Measurements from ENCODE around the gene VDR.
A peak's percentile ranks its signal among the peaks of the same experiment; 100 is the strongest.
"Not testable (repeated sequence)": the region's sequence is repeated elsewhere in the genome, so short reads cannot be mapped to it uniquely, and the experiment has no call there.

The VDR gene

DNA sequence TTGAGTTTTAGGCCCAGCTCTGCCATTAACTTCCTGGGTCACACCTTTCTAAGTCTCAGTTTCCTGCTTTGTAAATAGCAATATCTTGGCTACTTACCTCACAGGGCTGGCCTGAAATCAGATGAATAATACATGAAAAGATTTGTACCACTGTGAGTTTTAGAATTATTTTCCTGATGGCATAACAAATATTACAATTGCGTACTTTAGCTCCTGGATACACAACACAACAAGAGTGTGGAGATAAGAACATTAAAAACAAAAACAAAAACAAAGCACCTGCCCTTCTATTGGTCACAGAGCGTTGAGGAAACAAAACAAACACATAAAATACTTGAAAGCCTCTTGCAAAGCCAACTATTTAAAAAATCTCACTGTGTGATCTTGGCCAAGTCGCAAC is 80.2 kb downstream of the VDR start:
- DNase-seq, result no peak

DNA sequence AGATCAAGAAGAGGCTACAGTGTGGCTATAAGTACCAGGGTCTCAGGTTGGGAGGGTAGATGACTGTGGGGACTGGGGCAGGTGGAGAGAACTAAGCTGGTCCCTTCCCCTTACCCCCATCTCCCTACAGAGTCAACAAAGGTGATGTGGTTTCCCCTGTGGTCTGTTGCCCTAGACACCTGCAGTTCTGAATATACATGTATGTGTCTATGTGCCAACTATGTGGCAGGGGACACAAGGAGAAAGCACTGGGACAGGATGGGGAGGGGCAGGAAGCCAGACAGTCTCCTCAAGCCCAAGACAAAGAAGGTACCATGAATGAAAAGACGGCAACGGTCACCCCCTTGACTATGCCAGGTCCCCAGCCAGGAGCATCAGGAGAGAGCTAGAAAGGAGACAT is 80.6 kb downstream of the VDR start:
- DNase-seq, result no peak

DNA sequence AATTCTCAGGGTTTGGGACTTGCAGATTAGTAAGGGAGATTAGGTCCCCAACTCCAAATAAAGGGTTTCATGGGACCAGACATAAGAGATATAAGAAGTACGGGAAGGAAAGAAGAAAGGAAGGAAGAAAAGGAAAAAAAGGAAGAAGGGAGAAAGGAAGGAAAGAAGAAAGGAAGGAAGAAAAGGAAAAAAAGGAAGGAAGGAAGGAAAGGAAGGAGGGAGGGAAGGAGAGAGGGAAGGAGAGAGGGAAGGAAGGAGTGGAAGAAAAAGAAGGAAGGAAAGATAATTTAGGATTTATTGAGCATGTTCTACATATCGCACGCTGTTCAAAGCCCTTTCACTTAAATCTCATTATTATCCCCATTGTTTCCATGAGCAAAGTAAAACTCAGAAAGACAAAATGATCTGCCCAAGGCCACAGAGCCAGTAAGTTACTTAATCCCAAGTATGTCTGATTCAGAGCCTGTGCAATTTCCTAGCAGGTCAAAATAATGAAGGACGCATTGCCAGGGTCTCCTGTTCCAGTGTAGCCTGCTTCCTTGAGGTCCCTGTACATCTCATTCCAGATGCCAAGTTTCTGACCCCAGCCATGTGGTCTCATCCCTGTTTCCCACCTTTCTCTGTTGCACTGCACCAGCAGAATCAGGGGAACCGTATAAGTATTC is 81.2 kb downstream of the VDR start:
- DNase-seq, result no peak

DNA sequence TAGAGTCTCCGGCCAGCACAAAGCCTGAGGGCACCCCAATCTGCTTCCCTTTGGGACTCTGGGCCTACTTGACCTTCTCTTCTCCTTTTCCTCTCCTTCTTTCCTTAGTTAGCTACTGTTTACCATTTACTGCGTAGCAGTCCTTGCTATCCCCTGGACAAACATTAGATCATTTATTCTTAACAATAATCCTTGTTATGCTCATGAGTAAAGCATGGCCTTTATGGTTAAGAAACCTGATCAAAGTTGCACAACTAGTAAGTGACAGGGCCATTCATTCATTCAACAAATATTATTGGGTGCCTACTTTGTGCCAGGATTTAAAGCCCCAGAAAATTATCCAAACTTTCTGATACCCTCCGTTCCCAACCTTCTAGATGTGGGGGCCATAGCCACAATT is 81.9 kb downstream of the VDR start:
- DNase-seq, result no peak

DNA sequence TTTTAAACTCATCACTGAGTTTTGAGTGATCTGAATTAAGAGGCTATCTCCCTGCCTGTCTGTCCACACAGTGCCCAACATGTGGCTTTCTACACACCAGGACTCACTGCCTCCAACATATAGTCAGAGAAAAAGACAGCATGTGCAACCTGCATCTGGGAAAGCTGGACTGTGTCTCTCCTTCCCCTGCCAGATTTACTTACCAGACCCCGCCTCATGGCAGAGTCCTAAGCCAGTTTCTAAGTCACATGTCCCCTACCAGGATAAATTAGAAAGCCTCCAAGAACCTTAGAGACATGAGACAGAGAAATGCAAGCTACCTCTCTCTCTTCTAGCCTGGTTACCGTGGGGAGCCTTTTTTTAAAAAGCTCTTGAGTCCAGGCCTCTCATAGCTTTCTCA is 82.4 kb downstream of the VDR start:
- no peak for DNase-seq

DNA sequence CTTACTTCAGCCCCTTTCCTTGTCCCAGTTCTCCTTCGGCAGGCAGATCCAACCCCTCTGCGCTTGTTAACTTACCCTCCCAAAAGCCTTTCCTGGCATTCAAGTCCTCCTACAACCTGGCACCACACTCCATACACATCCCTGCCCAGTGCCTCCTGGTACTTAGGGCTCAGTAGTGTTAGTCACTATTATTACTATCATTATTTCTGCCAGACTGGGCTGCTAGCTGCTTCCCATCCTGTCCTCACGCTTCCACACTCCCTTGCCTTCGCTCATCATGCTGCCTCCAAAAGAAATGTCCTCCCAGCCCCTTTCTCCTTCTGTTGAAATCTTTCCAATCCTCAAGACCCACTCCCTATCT is 83.5 kb downstream of the VDR start:
- DNase-seq, result no peak

DNA sequence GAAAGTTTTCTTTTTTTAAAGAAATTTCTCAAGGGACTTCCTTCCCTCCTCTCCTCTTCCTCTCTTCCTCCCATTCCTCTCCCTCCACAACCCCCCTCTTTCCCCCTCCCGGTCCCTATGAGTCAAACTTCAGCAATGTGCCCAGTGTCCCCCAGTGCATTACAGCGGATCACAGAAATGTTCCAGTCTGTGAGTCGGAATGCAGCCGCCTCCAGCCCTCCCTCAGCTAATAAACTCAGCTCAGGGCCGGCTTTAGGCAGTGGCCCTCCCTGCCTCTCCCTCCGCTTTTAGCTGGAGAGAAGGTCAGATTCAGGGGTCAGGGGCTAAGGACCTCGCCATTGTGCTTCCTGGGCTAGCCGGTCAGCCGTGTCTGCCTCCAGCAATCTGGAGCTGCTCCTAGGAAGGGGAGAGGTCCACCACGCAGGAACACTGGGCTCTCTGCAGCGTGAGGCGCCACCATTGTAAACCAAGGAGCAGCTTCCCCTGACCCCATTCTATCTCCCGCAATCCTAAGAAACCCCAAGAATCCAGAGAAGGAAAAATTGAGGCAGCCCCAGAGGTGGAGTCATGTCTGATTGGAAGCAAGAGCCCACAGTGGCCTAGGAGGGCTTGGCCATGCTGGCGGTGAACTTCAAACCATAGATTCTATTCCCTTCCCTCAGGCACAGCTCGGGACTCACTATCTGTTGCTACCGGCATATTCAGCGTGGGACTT is 84.0 kb downstream of the VDR start:
- peak; percentile 96 for DNase-seq

DNA sequence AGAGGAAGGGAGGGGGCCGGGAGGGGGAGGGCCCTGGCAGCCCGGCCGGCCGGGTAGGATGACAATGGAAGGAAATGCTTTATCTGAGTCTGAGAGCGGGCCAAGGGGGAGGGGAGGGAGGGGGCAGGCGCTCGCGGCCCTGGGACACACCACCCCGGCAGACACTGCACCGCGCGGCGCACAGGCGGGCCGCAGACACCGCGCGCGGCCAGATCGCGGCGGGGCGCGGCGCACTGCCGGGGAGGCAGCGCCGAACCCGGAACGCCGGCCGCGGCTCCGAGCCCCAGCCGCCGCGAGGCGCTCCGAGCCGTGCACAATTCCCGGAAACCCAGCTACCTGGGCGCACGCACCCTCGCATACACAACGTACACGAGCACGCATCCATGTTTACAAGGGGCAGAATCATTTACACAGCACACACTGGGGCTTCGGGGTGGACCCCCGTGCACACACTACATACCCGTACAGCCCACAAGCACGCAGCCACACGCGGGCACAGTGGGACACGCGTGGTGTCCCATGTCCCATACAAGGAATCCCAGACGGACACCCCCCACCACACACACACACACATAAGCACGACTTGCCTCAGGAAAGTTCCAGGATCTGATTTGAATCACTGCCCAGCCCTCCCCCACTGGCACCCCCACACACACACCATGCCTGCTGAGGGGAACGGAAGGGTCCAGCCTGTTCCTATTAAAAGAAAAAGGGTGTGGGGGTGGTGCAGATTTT is 84.7 kb downstream of the VDR start, which contains the start of gene HDAC7:
TSS of gene HDAC7 (minus strand) at position 8 of the 735 bp plus-strand sequence. CDS start 118 bp downstream, outside the sequence.
- DNase-seq, result peak; percentile 95

DNA sequence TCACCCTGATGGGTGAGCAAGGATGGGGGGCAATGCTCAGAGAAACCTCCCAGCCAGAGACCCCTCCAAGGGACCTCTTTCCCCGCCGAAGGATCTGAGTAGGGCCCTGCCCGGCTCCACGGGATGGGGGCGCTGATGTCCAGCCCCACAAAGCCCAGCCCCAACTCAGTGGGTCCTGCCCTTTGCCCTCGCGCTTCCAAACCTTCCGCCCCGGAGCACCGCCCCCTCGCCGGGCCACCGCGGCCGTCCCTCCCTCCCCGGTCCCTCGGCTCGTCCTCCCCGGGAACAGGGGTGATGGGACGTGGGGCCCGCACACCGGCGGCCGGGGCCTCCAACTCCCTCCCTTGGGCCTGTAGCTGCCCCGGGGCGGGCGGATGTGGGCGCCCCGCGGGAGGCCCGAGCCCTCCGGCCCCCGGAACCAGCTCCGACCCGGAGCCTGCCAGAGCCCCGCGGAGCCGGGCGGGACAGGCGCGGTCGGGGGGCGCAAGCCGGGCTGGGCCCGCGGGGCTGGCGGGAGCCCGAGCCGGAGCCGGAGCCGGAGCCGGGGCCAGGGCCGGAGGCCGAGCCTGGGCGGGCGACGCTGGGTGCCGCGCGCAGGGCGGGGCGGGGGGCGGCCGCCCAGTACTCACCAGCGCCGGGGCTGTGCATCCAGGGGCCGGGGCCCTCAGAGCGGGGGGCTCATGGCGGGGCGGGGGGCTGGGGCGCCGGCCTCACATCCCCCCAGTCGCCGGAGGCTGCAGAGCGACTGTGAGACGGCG is 85.5 kb downstream of the VDR start:
- no peak for DNase-seq

DNA sequence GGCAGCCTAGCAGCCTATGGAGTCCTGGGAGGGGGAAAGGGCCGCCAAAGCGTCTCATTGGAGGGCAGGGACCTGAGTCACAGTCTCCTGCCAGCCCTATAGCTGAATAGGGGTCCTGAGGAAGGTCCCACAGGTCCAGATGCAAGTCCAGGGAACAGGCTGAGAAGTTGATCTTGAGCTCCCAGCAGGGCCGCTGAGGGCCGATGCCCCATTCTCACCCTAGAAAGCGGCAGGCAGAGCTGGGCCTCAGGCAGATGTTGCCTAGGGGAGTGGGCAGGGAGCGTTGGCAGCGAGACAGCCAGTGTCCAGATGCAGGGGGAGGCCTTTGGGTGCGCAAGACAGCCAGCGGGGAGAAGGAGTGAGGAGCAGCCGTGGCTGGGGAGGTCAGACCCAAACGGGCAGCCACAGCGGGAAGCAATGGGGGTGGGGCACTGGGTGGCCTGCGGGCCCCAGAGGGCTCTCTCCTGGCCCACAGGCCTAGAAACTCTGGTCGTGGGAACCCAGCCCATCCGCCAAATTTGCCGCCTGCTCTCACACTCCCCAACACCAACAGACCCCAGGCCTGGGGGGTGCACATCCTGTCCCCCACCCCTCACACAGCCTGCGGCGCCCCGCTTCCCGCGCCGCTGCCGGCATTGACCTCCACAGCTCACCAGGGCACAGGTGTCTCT is 86.2 kb downstream of the VDR start:
- peak; percentile 58 for DNase-seq

DNA sequence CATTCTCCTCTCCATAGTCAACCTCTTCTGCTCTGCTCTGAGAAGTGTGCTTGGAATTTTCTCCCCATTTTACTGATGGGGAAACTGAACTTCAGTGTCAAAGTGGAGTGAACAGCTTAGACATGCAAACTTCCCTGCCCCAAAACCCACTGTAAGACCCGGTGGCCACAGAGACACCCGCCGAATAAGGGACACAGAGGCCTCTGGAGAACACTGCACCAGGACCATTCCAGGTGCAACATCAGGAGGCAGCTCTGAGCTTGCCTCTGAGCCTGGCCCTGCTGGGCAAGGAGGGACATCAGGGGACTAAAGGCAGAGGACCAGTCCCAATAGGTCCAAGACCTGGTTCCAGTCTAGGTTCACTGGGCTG is 86.8 kb downstream of the VDR start:
- no peak for DNase-seq

DNA sequence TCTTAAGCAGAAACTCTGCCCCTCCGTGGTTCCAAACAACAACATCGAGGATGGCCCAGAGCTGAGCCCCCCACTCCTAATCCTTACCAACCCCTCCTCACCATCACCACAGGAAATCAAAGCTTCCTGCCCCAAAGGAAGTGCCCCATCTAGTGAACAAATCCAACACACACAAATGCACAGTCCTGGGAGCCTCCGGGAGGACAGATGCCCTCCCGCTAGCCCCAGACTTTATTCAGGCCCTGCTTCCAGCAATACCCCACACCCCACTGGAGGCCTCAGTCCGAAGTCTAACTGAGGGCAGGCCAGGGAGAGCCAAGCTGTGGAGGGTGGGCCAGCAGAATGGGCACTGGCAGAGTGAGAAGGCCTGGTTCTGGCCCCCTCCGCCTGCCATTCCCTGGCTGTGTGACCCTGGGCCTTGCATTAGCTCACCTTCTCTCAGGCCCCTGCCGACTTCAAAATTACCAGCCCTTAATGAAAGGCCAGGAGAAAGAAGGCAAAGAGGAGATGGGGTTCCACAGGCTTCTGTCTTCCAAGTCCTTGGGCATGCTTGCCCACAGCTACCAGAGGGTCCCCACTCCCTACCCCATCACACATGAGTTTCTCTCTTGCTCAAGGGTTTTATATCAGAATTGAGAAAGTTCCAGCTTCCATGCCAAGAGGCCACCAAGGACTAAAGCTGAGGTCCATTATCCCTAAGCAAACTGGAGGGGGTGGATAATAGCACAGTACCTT is 87.4 kb downstream of the VDR start:
- DNase-seq, result peak; percentile 64

DNA sequence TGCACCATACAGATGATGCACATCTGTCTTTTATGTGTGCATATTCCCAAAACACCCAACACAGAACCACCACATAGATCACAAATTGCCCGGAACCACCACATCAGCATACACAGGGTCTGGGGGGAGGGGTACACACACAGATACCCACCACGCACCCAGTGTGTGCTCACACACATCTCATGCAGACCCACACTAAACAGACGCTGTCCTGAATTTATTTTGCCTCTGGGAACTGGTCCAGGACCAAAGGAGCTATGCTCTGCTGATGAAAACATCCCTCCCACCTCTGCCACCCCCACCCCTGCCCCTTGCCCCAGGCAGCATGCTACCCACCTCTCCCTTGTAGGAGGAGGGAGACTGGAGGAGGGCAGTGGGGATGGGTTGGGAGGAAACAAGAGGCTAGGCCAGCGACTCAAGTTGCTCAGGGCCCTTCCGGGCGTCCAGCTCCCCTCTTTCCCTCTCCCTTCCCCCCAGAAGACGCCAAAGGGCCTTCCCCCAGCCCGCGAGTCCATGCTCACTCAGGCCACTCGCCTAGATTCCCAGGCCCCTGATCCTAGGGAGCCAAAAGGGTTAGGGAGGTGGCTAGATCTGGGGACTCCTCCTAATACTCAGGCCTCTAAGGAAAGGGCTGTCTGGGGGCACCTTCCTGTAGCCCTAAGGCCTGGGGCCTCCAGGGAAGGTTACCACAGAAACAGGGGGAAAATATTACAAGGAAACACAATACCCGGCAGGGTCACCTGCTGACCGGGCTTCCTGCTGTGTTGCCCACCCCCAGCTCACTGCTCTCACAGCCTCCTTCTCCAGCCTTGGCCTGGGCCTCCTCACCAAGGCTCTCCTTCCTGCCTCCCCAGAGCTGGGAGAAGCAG is 88.2 kb downstream of the VDR start:
- no peak for DNase-seq

DNA sequence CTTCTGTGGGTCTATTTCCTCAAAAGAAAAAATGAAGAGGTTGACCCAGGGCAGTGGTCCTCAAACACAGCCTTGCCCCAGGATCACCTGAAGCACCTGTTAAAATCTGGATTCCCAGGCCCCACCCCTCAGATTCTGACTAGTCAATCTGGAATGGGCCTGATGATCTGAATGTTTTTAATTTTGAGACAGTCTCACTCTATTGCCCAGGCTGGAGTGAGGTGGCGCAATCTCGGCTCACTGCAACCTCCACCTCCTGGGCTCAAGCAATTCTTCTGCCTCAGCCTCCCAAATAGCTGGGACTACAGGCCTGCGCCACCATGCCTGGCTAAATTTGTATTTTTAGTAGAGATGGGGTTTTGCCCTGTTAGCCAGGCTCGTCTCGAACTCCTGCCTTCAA is 89.3 kb downstream of the VDR start:
- not testable (repeated sequence) for DNase-seq

DNA sequence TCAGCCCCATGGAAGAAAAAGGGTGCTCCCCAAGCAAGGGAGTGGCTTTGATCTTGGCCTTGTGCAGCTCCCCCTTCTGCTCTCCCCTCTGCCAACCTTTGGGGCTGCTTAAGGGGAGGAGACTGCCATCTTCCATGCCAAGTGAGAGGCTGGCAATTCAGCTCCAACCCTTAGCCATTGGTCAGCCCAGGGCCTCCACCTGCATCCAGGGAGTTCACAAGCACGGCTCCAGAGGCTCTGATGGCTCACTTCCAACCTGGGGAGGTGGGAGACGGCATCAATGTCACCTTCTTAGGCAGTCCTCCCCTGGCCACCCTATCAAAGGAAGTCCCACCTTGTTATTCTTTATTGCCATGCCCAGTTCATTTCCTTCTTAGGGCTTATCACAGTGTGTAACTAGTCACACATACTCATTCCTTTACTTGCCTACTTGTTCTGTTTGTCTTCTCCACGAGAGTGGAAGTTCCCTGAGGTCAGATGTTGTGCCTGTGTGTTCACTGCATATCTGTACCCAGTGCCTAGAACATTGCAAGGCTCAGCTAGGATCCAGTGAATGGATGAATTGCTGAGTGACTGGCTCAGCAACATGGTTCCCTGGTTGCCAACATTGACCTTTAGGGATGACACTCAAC is 90.1 kb downstream of the VDR start:
- DNase-seq, result no peak

DNA sequence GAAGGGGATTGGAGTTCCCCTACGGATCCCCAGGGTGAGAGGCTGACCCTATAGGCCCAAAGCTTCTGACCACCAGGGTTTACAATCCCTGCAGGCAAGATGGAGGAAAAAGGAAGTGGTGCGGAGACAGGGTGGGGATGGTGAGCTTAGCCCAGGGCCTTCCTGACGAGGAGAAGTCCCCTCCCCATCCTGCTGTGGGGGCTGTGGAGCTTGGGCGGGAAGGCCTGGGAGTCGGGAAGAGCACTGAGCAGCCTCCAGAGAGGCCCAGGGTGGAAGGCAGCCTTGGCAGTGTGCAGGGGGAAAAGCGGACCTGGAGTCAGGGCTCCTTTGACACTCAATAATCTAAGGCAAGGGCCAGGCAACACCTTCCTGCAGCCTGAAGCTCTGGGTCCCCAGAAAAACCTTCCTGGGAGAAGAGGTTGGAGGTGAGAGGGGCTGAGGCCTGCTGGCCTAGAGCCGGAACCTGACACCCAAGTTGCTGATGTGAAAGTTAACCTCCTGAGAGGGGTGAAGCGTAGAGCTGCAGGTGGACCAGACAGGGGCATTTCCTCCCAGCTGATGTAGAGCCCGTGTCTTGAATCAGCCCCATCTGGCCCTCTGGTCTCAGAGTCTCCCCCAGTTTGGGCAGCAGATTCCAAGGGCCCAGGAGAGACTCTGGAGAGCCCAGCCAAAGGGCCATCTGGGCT is 91.1 kb downstream of the VDR start:
- DNase-seq, result peak; percentile 54

DNA sequence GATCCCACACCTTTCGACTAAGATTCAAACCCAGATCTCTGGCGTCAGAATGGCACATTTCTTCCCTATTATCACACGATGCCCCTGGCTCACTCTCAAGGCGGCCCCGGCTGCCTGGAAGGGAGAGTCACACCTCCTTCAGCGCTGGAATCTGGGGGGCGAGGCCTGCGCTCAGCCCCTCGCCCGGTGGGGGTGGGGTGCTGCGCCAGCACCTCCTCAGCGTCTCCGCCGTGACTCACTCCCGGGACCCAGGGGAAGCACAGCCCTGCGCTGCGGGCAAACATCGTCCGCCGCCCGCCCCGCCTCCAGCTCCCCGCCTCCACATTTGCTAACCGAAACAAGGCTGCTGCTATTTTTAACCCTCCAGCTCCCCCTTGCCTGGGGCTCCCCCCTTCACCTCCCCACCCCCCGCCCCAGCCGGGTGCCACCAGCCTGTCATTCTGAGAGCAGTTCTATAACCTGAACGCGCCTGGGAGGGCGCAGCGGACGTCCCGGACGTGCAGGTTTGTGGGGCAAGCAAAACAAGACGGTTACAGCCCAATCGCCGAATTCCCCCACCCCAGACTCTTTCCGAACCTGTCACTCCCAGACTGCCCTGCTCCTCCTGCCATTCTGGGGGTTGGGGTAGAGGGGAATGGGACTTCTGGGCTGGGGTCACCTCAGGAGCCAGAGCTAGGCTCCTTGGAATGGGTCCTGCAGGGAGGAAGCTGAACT is 91.8 kb downstream of the VDR start:
- peak; percentile 86 for DNase-seq

DNA sequence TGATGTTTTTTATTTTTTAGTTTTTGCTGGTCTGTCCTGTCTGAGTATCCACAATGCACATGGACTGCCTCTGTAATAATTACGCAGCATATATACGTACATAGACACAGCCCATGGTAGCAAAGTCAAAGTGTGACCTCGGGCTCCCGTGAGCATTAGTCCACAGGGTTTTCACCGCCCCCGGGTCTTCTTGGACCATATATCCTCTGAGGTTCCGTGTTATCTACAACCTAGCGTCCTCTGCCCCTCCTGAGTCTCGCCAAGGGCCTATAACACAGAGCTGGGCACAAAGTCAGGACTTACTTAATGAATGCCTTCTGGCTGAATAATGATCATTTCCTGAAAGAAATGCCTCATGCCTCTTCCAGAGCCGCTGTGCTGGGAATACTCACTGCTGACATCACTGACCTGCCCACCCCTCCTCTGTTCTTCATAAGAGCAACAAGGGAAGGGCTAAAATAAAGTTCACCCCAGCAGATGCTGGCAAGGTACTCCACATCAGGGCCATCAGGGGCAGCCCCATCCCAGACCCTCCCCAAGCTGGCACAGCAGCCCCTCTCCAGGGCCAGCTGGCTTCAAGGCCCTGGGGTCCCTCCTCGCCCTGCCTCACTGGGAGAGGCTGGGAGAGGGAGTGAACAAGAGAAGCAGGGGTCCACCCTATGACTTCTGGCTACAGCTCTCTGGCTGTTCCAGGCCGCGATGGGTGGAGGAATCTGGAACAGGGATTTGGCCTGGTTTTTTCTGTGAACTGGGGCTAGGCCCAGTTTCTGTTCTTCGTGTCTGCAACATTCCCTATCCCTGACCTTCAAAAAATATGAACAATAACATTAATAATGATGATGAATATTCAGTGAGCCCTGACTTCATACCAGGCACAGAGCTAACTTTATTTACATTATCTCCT is 93.0 kb downstream of the VDR start:
- no peak for DNase-seq
